HK-2 (cell line): ENCODE measurements around the gene MOB1A.
"Not testable (repeated sequence)": the region's sequence is repeated elsewhere in the genome, so short reads cannot be mapped to it uniquely, and the experiment has no call there.

ENCODE experiments used
- DNase-seq: peaks from one replicate; pipeline ENCODE4 v3.0.0-alpha.2; 2018; ENCODE audit not compliant: unreplicated experiment

The MOB1A gene

DNA sequence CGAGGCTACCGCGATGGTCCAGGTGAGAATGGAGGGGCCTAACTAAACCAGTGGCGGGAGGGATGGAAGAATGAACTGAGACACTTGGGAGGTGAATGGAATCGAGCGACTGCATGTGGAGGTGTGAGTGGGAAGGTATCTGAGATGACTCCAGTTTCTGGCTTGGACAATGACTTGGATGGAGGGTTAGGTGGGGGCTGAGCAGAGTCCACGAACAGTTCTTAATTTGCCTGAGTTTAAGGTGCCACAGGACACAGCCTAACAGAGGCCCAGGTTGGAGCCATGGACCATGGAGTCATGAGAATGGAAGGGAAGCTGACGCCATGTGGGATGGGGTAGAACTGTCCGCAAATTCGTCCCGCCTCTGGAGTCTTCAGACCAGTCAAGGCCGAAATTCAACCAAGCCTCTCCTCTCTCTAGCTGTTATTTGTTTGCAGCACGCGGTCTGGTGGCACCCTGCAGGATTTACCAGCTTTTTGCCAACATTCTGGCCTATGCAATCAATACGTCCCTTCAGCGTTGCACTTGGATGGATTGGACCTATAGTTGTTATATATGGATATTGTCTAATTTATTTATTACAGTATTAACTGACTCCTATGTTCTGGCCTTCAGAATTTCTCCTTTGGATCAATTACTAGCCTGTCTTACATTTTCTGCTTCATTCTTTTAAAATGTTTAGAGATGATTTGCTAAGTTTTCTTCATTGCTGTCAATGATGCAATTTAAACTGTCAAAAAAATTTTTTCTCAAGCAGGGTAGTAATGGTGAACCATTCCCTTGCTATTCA is 30.0 kb downstream of the MOB1A start:
- DNase-seq, result no peak

DNA sequence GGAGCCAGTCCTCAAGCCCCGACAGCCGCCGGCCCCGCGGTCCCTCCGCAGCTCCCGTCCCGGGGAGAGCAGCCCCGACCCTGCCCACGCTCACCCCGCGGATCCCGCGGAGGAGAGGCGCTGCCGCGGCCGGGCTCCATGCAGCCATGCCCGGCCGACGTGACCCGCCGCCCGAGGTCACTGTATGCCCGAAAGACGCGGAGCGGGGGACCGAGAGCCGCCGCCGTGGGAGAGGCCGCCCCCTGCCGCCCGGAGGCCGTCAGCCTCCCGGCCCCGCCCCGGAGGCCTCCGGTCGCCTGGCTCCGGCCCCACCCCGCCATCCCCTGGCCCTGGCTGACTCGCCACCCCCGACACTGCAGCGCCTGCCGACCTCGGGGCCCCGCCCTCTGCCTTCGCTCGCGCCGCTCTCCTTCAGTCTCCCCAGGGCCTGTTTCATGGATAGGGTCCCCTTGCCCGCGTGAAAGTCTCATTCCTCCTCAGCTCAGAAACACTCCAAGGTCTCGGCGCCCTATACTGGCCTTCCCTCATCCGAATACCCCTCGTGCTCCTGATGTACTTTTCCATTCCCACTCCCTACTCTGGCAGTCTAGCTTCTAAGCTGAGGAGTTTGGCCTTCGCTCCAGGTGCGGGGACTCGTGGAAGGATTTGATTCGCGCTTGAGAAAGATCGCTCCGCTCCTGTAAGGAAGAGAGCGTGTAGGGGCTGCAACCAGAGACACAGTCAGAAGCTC is 30.8 kb downstream of the MOB1A start, which contains the start of gene BOLA3:
BOLA3 (minus strand) TSS at position 186 of the 730 bp plus-strand sequence; CDS start at position 148, 38 bp downstream.
- DNase-seq, result peak; percentile 92

DNA sequence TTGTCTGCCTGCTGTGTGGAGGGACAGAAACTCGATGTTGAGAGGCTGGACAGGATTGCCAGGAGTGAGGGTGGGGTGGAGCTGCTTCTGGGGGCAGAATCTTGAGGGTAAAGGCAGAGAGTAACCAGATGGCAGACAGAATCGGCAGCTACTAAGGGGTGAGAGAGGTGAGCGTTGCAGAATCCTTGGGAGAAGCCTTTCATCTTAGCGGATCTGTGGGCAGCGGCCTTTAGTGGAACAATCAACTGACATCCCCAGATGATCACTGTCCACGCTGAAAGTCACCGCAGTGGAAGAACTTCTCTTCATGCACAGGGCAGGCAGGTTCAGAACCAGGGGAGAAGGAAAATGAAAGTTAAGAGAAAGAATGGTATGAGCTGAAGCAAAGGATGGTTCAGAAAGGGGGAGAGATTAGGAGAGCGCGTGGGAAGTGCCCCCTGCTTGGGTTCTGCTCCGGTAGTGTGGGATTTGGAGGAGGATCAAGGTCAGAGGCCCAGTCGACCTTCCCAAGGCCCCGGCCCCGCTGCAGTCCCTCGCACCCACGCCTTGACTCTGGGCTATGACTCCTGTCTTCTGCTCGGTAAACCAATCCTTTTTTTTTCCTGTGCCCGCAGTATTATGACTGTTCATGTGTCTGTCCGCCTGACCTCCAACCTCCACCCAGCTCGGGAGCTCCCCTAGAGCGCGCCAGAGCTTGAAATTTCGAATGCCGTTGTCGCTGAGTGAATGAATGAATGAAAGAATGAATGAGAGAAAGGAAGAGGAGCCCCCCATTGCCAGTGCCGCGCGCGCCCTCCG is 31.6 kb downstream of the MOB1A start:
- no peak for DNase-seq

DNA sequence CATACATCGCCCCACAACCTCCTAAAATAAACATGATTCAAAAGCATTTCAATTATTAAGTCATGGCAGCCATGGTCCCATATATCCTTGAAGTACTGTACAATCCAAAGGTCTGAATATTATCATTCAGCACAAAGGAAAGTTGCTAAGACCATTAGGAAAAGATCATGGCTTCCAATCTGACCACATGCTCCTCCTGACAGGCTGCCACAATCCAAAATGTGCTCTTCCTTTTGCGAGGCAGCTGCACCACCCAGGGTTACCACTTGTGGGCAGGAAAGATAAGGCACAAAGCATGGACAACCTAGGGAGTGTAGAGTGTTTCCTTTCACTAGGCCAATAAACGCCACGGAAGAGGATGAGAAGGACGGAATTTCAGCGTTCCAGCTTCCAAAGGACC is 36.3 kb downstream of the MOB1A start:
- no peak for DNase-seq

GRCh38 chr2:74138600-74139323 is 39.9 kb downstream of the MOB1A start:
- no peak for DNase-seq

- no peak for DNase-seq
These were observed 40.8 kb downstream of the MOB1A start for GRCh38 chr2:74137651-74138599.

- DNase-seq, result no peak
These were observed 46.8 kb downstream of the MOB1A start for GRCh38 chr2:74131901-74132300.

- DNase-seq, result no peak
These were observed 48.3 kb downstream of the MOB1A start for GRCh38 chr2:74130211-74130995.

GRCh38 chr2:74128206-74128605 is 50.5 kb downstream of the MOB1A start:
- no peak for DNase-seq

DNA sequence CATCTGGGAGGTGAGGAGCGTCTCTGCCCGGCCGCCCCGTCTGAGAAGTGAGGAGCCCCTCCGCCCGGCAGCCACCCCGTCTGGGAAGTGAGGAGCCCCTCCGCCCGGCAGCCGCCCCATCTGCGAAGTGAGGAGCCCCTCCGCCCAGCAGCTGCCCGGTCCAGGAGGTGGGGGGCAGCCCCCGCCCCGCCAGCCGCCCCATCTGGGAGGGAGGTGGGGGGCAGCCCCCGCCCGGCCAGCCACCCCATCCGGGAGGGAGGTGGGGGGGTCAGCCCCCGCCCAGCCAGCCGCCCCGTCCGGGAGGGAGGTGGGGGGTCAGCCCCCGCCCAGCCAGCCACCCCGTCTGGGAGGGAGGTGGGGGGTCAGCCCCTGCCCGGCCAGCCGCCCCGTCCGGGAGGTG is 54.7 kb downstream of the MOB1A start:
- not testable (repeated sequence) for DNase-seq

GRCh38 chr2:74121846-74122245 is 56.8 kb downstream of the MOB1A start:
- not testable (repeated sequence) for DNase-seq

GRCh38 chr2:74119912-74120825 is 58.5 kb downstream of the MOB1A start:
- peak; percentile 88 for DNase-seq

DNA sequence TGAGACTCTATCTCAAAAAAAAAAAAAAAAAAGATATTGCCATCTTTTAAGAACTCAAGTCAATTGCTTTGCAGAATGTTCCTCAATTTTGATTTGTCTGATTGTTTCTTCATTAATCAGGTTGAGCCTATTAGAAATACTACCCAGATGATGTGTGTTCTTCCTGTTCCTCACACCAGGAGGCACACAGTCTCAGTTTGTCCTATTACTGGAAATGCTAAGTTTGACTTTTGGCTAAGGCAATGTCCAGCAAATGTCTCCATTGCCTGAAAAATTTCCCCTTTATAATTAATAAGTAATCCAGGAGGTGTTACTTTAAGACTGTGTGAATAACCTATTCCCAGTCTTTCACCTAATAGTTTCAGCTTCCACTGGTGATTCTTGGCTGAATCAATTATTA is 59.3 kb downstream of the MOB1A start:
- no peak for DNase-seq

- no peak for DNase-seq
These were observed 67.3 kb downstream of the MOB1A start for GRCh38 chr2:74111380-74111779.

DNA sequence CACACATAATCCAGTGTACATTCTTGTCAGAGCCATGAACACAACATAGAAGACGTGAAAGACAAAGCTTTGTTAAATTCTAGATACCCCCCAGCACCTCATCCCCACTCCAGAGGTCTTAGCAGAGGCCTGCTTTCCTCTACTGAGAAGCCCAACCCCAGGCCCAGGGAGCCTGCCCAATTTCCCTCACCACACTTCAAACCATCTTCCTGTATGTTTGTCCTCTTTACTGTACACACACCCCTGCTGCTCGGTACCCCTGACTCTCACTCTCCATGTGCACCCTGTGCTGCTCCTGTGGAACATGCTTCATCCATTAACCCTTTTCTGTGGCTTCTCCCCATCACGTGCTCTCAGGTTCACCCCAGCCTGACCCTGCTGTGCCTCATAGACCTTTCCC is 68.1 kb downstream of the MOB1A start:
- no peak for DNase-seq

GRCh38 chr2:74109551-74109950 is 69.1 kb downstream of the MOB1A start:
- DNase-seq, result no peak

GRCh38 chr2:74107071-74107470 is 71.6 kb downstream of the MOB1A start:
- no peak for DNase-seq

GRCh38 chr2:74105413-74105812 is 73.3 kb downstream of the MOB1A start:
- no peak for DNase-seq

- no peak for DNase-seq
These were observed 73.8 kb downstream of the MOB1A start for GRCh38 chr2:74104839-74105238.
